ENCODE measurements around the gene PRLH. TPM values are rescaled to one million over a fixed set of nuclear protein-coding genes. Genes with fewer than 3 reads are reported as not detected.
A peak's percentile ranks its signal among the peaks of the same experiment; 100 is the strongest.

Gene PRLH
- total RNA-seq, 1 donor: not detected

GRCh38 chr2:237596520-237597195 lies 30.3 kb downstream of the PRLH start:
- Histone ChIP-seq H3K9me3 (ENCODE audit: low read depth, low read length) (no peaks in the 10 kb centered on the region), H3K27ac (ENCODE audit: low read depth, low read length) (no peak overlapping the region), H4K20me1 (ENCODE audit: insufficient read depth, low read length) (no peaks in the 10 kb centered on the region), H3K4me3 (ENCODE audit: insufficient read depth, low read length) (no peak overlapping the region), H3K79me2 (ENCODE audit: insufficient read depth, low read length) (no peaks in the 10 kb centered on the region), H3K27me3 (ENCODE audit: insufficient read depth, low read length) (no peaks in the 10 kb centered on the region), H2AFZ (ENCODE audit: low read length) (no peak overlapping the region), H3K36me3 (ENCODE audit: insufficient read depth, low read length) (no peaks in the 10 kb centered on the region), H3K4me2 (ENCODE audit: insufficient read depth, low read length) (no peak overlapping the region), H3K4me1 (ENCODE audit: insufficient read depth, low read length) (peaks cover 7% of the 10 kb centered on the region)
- TF ChIP-seq, protein P1, sequence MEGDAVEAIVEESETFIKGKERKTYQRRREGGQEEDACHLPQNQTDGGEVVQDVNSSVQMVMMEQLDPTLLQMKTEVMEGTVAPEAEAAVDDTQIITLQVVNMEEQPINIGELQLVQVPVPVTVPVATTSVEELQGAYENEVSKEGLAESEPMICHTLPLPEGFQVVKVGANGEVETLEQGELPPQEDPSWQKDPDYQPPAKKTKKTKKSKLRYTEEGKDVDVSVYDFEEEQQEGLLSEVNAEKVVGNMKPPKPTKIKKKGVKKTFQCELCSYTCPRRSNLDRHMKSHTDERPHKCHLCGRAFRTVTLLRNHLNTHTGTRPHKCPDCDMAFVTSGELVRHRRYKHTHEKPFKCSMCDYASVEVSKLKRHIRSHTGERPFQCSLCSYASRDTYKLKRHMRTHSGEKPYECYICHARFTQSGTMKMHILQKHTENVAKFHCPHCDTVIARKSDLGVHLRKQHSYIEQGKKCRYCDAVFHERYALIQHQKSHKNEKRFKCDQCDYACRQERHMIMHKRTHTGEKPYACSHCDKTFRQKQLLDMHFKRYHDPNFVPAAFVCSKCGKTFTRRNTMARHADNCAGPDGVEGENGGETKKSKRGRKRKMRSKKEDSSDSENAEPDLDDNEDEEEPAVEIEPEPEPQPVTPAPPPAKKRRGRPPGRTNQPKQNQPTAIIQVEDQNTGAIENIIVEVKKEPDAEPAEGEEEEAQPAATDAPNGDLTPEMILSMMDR (IDR thresholded peaks at IDR 0.05; ENCODE audit: extremely low read depth, low read depth, low read length): no peak
- peak; percentile 58 for DNase-seq (ENCODE audit: insufficient read length, low spot score, missing footprints)

DNA sequence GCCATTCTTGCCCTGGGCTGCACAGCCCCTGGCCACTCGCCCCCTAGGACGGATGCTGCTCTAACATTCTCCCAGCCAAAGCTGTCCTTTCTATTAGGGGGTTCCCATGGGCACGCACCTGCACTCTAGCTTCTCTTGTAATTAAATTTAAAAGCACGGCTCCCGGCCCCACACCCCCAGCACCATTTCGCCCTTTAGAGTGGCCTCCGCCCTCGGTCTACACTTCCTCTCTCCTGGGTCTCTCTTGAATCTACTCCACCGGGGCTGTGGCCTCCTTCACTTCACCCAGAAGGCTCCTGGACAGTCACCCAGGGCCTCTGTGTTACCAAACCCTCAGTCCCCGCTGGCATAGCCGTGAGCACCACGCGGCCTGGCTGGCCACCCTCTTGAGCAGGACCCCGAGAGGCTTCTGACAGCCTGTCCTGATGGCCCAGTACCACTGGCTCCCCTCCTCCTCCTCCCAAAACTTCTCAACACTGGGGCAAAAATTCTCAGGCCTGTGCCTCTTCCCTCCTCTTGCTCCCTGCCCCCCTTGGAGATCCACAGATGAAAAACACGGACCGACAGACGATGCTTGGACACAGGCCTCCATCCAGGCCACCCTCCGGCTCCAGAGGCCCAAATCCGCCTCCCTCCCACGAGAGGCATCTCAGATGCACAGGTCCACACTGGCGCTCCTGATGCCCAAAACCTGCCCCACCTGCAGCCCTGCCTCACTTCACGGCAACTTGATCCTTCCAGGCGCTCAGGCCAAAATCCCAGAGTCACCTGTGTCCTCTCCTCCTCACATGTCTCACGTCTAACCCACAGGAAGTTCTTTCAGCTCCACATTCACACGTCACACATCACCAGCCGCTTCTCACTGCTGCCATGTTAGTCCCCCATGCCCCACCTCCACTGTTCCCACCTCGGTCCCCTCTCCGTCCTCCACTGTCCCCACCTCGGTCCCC lies 31.1 kb downstream of the PRLH start:
- no peak for DNase-seq (ENCODE audit: insufficient read length, low spot score, missing footprints)
- H3K4me2 ChIP-seq (ENCODE audit: insufficient read depth, low read length): no peak overlapping the region
- H3K27ac ChIP-seq (ENCODE audit: low read depth, low read length): no peak overlapping the region
- no peaks in the 10 kb centered on the region for H3K36me3 ChIP-seq (ENCODE audit: insufficient read depth, low read length)
- no peaks in the 10 kb centered on the region for H4K20me1 ChIP-seq (ENCODE audit: insufficient read depth, low read length)
- TF ChIP-seq, protein P1 (IDR thresholded peaks at IDR 0.05; ENCODE audit: extremely low read depth, low read depth, low read length): no peak
- H3K27me3 ChIP-seq (ENCODE audit: insufficient read depth, low read length): no peaks in the 10 kb centered on the region
- no peaks in the 10 kb centered on the region for H3K79me2 ChIP-seq (ENCODE audit: insufficient read depth, low read length)
- H3K9me3 ChIP-seq (ENCODE audit: low read depth, low read length): no peaks in the 10 kb centered on the region
- H2AFZ ChIP-seq (ENCODE audit: low read length): no peak overlapping the region
- H3K4me1 ChIP-seq (ENCODE audit: insufficient read depth, low read length): peaks cover 7% of the 10 kb centered on the region
- H3K4me3 ChIP-seq (ENCODE audit: insufficient read depth, low read length): no peak overlapping the region

DNA sequence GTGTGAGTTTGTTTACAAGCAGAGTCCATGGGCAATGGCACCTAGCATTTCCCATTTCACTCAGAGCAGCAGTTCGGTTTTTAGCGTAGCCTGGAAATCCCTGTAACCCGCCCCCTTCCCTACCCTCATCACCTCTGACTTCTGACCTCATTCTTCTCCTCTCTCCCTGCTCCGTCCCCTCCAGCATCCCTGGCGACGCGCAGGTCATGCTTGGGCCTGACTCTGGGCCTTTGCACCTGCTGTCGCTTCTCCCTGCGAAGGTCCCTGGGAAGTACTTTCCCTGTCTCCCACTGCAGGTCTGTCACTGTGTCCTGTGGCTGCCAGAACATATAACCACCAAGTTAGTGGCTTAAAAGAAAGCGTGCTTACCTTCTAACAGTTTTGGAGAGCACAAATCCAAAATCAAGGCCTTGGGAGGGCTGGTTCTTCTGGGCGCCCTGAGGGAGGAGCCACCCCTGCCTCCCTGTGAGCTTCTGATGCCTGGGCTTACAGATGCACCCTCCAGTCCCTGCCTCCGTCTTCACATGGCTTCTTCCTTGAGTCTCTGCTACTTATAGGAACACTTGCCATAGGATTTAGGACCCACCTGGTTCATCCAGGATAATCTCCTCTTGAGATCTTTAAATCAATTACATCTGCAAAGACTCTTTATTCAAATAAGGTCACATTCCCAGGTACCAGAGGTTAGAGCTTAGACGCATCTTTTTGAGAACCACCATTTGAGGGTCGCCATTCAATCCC lies 32.3 kb downstream of the PRLH start:
- Histone ChIP-seq H3K79me2 (ENCODE audit: insufficient read depth, low read length) (no peaks in the 10 kb centered on the region), H3K4me1 (ENCODE audit: insufficient read depth, low read length) (peaks cover 11% of the 10 kb centered on the region), H4K20me1 (ENCODE audit: insufficient read depth, low read length) (no peaks in the 10 kb centered on the region), H3K4me2 (ENCODE audit: insufficient read depth, low read length) (no peak overlapping the region), H3K36me3 (ENCODE audit: insufficient read depth, low read length) (no peaks in the 10 kb centered on the region), H2AFZ (ENCODE audit: low read length) (no peak overlapping the region), H3K4me3 (ENCODE audit: insufficient read depth, low read length) (no peak overlapping the region), H3K27me3 (ENCODE audit: insufficient read depth, low read length) (no peaks in the 10 kb centered on the region), H3K9me3 (ENCODE audit: low read depth, low read length) (no peaks in the 10 kb centered on the region), H3K27ac (ENCODE audit: low read depth, low read length) (no peak overlapping the region)
- TF ChIP-seq, protein P1 (IDR thresholded peaks at IDR 0.05; ENCODE audit: extremely low read depth, low read depth, low read length): no peak
- DNase-seq (ENCODE audit: insufficient read length, low spot score, missing footprints): peak; percentile 80

Measured in osteoblast (primary cell).